Measurements from ENCODE around the gene IGF2BP3.

The IGF2BP3 gene

DNA sequence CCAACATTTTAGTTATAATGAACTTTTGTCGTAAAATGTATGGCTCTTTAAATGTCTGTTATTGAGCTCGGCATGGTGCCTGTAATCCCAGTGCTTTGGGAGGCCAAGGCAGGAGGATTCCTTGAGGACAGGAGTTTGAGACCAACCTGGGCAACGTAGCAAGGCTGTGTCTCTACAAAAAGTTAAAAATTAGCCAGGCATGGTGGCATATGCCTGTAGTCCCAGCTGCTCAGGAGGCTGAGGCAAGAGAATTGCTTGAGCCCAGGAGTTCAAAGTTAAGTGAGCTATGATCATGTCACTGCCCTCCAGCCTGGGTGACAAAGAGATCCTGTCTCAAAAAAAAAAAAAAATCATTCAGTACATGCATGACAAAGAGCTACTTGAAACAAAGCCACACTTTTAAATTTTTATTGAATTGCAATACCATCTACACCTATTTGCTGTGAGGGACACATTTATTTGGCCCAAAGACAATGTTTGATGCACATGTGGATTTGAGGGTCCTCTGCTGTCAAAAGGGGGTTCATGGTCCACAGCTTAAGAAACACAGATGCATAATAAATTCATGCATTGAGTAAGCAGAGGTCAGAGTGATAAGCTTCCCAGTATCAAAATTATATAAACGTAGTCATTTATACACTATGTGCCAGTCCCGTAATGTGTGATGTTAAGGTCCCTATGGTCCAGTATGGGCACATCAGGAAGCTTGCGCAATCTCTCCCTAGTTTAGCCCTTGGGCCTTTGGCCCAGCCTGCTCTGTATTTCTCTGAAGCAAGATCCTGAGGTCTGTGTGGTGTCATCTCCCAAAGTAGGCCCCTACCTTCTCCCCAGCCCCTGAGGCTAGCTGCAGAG is 175.5 kb downstream of the IGF2BP3 start:
- no peaks in the 10 kb centered on the region for H3K36me3 ChIP-seq (ENCODE audit: control insufficient read depth, insufficient read depth, low read length)
- H3K27me3 ChIP-seq (replicated peaks; ENCODE audit: control insufficient read depth, insufficient read depth, low read length), result no peaks in the 10 kb centered on the region
- TF ChIP-seq CTCF (IDR thresholded peaks at IDR 0.05; ENCODE audit: insufficient read depth, low read length, poor library complexity, severe bottlenecking), result no peak
- no peak overlapping the region for H3K4me3 ChIP-seq (replicated peaks; ENCODE audit: low read depth, low read length)
- DNase-seq (ENCODE audit: extremely low read depth, insufficient read length), result no peak

- Histone ChIP-seq H3K27me3 (replicated peaks; ENCODE audit: control insufficient read depth, insufficient read depth, low read length) (no peaks in the 10 kb centered on the region), H3K36me3 (ENCODE audit: control insufficient read depth, insufficient read depth, low read length) (no peaks in the 10 kb centered on the region), H3K4me3 (replicated peaks; ENCODE audit: low read depth, low read length) (no peak overlapping the region)
- TF ChIP-seq CTCF (IDR thresholded peaks at IDR 0.05; ENCODE audit: insufficient read depth, low read length, poor library complexity, severe bottlenecking), result no peak
- no peak for DNase-seq (ENCODE audit: extremely low read depth, insufficient read length)
Measured at GRCh38 chr7:23293500-23294073, 176.7 kb downstream of the IGF2BP3 start.

DNA sequence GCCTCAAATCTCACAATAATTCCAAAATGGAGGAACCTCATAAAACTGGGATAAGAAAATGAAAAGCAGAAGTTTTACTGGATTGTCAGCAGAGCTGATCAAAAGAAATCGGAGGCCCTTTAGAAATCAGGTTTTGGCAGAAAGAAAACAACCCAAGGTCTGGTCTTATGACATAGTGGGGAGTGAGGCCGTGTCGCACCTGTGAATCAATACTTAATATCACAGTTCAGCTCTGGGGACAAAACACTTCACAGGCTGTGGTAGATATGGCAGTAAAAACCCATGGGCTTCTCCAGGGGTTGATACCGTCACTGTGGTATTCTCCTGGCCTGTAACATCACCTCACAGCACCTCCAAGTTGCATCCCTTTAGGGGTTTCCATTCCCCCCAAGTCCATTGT is 177.7 kb downstream of the IGF2BP3 start:
- H3K27me3 ChIP-seq (replicated peaks; ENCODE audit: control insufficient read depth, insufficient read depth, low read length), result no peaks in the 10 kb centered on the region
- TF ChIP-seq CTCF (IDR thresholded peaks at IDR 0.05; ENCODE audit: insufficient read depth, low read length, poor library complexity, severe bottlenecking), result no peak
- no peak for DNase-seq (ENCODE audit: extremely low read depth, insufficient read length)
- no peaks in the 10 kb centered on the region for H3K36me3 ChIP-seq (ENCODE audit: control insufficient read depth, insufficient read depth, low read length)
- no peak overlapping the region for H3K4me3 ChIP-seq (replicated peaks; ENCODE audit: low read depth, low read length)

DNA sequence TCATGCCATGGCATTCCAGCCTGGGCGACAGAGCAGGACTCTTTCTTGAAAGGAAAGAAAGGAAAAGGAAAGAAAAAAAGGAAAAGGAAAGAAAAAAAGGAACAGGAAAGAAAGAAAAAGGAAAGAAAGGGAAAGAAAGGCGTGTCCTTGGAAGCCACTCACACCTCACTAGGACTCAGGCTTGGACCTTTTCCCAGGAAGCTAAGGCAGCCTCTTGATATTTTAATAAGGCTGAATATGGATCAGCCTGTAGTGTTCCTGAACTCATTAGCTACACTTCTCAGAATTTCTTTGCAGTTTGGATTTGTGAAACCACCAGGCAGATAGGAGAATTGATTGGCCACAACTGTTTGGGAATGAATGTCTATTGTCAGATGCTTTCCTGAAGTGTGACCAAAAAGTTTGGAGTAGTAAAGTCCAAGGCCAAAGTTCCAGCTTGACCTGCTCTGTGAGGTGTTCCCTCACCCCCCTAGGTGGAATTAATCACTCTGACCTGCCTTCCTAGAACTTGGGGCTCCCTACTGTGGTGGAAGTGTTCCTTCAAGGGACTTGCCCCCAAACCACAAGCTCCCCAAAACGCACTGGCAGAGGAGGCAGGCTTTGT is 178.2 kb downstream of the IGF2BP3 start:
- Histone ChIP-seq H3K36me3 (ENCODE audit: control insufficient read depth, insufficient read depth, low read length) (no peaks in the 10 kb centered on the region), H3K27me3 (replicated peaks; ENCODE audit: control insufficient read depth, insufficient read depth, low read length) (no peaks in the 10 kb centered on the region), H3K4me3 (replicated peaks; ENCODE audit: low read depth, low read length) (no peak overlapping the region)
- no peak for DNase-seq (ENCODE audit: extremely low read depth, insufficient read length)
- no peak for TF ChIP-seq CTCF (IDR thresholded peaks at IDR 0.05; ENCODE audit: insufficient read depth, low read length, poor library complexity, severe bottlenecking)

DNA sequence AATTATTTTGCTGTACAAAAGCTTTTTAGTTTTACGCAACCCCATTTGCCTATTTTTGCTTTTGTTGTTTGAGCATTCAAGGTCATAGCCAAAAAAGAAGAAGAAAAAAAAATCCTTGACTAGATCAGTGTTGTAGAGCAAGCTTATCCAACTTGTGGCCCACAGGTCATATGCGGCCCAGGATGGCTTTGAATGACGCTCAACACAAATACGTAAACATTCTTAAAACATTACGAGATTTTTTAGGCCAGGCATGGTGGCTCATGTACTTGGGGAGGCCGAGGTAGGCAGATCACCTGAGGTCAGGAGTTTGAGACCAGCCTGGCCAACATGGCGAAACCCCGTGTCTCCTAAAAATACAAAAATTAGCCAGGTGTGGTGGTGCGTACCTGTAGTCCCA is 179.3 kb downstream of the IGF2BP3 start:
- Histone ChIP-seq H3K27me3 (replicated peaks; ENCODE audit: control insufficient read depth, insufficient read depth, low read length) (no peaks in the 10 kb centered on the region), H3K4me3 (replicated peaks; ENCODE audit: low read depth, low read length) (no peak overlapping the region), H3K36me3 (ENCODE audit: control insufficient read depth, insufficient read depth, low read length) (no peaks in the 10 kb centered on the region)
- no peak for TF ChIP-seq CTCF (IDR thresholded peaks at IDR 0.05; ENCODE audit: insufficient read depth, low read length, poor library complexity, severe bottlenecking)
- DNase-seq (ENCODE audit: extremely low read depth, insufficient read length), result no peak

Data from GM06990 (cell line).